Panc1 (cell line): ENCODE measurements around the gene IGFBP5. TPM values are rescaled to one million over a fixed set of nuclear protein-coding genes. Genes with fewer than 3 reads are reported as not detected.

ENCODE experiments used
- ATAC-seq: fragments of 200-7000 bp; cut with Tn5 transposase; 2 replicates; pipeline ENCODE4 v1.9.1; 2020; ENCODE audit warnings: mild to moderate bottlenecking, moderate library complexity
- BruUV-seq: library from RNA; stranded (reverse); fragments of 400-500 nt; replicated peaks from 2 replicates; lab custom pipeline; 2021; lab: Mats Ljungman, UMichigan
- CTCF ChIA-PET: fragments of 300-600 bp; sonication (Branson Sonifier 250); formaldehyde crosslinking; loops from one replicate; lab custom pipeline; 2022; ENCODE audit warnings: antibody characterized with exemption; lab: Charles Lee
- POLR2A ChIA-PET: fragments of 300-600 bp; sonication (Branson Sonifier 250); formaldehyde crosslinking; loops from one replicate; lab custom pipeline; 2022; ENCODE audit warnings: antibody characterized with exemption; lab: Charles Lee
- DNase-seq: peaks from one replicate; pipeline ENCODE4 v3.0.0-alpha.2; 2010; ENCODE audit warnings: low read depth, low spot score
- H3K27ac ChIP-seq: 2 replicates; pipeline ENCODE4 v1.5.1; 2011; ENCODE audit warnings: mild to moderate bottlenecking, low read length, inconsistent platforms
- H3K27me3 ChIP-seq: fragments of 200-500 bp; sonication (Bioruptor generic); 2 replicates; pipeline ENCODE4 v1.6.0; 2014; ENCODE audit warnings: low read length, inconsistent platforms; ENCODE audit not compliant: control insufficient read depth, insufficient read depth
- H3K36me3 ChIP-seq: fragments of 200-500 bp; sonication (Bioruptor generic); 2 replicates; pipeline ENCODE4 v1.5.1; 2014; ENCODE audit warnings: inconsistent platforms, mild to moderate bottlenecking, low read length, moderate library complexity; ENCODE audit not compliant: control insufficient read depth, insufficient read depth
- H3K4me1 ChIP-seq: 2 replicates; pipeline ENCODE4 v1.5.1; 2011; ENCODE audit warnings: inconsistent platforms, mild to moderate bottlenecking, low read length, moderate library complexity; ENCODE audit not compliant: control insufficient read depth, insufficient read depth
- H3K4me3 ChIP-seq, 2 experiments: 2 replicates each; pipeline ENCODE4 v1.5.1; 2011 to 2012; ENCODE audit warnings: low read depth in 2 of 2, low read length in 2 of 2, mild to moderate bottlenecking in 2 of 2, inconsistent platforms in 1 of 2, moderate library complexity in 1 of 2
- H3K9me3 ChIP-seq: fragments of 200-500 bp; sonication (Bioruptor generic); 2 replicates; pipeline ENCODE4 v1.5.1; 2014; ENCODE audit warnings: low read depth, mild to moderate bottlenecking, inconsistent platforms, low read length, moderate library complexity; ENCODE audit not compliant: control insufficient read depth, insufficient read depth
- CTCF ChIP-seq: fragments of 450-650 bp; IDR thresholded peaks from 2 replicates; pipeline ENCODE4 v1.5.1; 2017; ENCODE audit warnings: mild to moderate bottlenecking
- POLR2AphosphoS5 ChIP-seq: IDR thresholded peaks from 2 replicates; pipeline ENCODE4 v1.6.1; 2012; ENCODE audit warnings: mild to moderate bottlenecking, low read depth, low read length, moderate library complexity
- SIN3A ChIP-seq: IDR thresholded peaks from 2 replicates; pipeline ENCODE4 v1.6.1; 2012; ENCODE audit warnings: low read depth, mild to moderate bottlenecking, low read length, moderate library complexity, borderline replicate concordance; ENCODE audit not compliant: insufficient read depth
- TCF7L2 ChIP-seq: IDR thresholded peaks from 2 replicates; pipeline ENCODE4 v1.6.1; 2011; ENCODE audit warnings: mild to moderate bottlenecking, low read depth, low read length, inconsistent platforms
- in situ Hi-C: cut with HindIII; loops from 2 replicates; pipeline ENCODE4 v1.10.0; 2016; ENCODE audit warnings: low sequenced_read_pairs, low pct_unique_long_range_greater_than_20kb
- intact Hi-C: fragments of 100-400 bp; cut with micrococcal nuclease; formaldehyde crosslinking; loops from one replicate; pipeline ENCODE4 v1.10.0; 2022; ENCODE audit not compliant: unreplicated experiment
- total RNA-seq: library from RNA; stranded (reverse); gene quantifications from one replicate; pipeline ENCODE4 v1.2.1, GENCODE V29; 2021; ENCODE audit not compliant: unreplicated experiment
- TF ChIP-seq, protein P1 (sequence below), 2 experiments: IDR thresholded peaks; 2 replicates each; pipeline ENCODE4 v1.6.1; 2011 to 2012; ENCODE audit warnings: low read depth in 2 of 2, control low read depth in 1 of 2, low read length in 1 of 2, mild to moderate bottlenecking in 1 of 2, moderate library complexity in 1 of 2; ENCODE audit not compliant: insufficient read depth in 1 of 2

IGFBP5 gene
- total RNA-seq, 1 experiment from 2014 or later: 1.9 TPM

GRCh38 chr2:216715402-216715974 is 20.1 kb upstream of the IGFBP5 start:
- POLR2A ChIA-PET: no interaction called here
- no peak overlapping the region for H3K27ac ChIP-seq
- no peak for ATAC-seq

GRCh38 chr2:216714376-216714775 is 19.0 kb upstream of the IGFBP5 start:
- no peak for ATAC-seq
- DNase-seq: no peak

More at GRCh38 chr2:216715402-216715974, 20.1 kb upstream of the IGFBP5 start:
- CTCF ChIA-PET: no interaction called here
- in situ Hi-C loops: no loop called here
- Histone ChIP-seq H3K27me3 (peaks cover 3% of the 10 kb centered on the region), H3K9me3 (no peaks in the 10 kb centered on the region), H3K4me1 (no peaks in the 10 kb centered on the region), H3K36me3 (no peaks in the 10 kb centered on the region), H3K4me3 (no peak overlapping the region)
- BruUV-seq: no TSS peak
- no peak for TF ChIP-seq POLR2AphosphoS5
- TF ChIP-seq, protein P1, sequence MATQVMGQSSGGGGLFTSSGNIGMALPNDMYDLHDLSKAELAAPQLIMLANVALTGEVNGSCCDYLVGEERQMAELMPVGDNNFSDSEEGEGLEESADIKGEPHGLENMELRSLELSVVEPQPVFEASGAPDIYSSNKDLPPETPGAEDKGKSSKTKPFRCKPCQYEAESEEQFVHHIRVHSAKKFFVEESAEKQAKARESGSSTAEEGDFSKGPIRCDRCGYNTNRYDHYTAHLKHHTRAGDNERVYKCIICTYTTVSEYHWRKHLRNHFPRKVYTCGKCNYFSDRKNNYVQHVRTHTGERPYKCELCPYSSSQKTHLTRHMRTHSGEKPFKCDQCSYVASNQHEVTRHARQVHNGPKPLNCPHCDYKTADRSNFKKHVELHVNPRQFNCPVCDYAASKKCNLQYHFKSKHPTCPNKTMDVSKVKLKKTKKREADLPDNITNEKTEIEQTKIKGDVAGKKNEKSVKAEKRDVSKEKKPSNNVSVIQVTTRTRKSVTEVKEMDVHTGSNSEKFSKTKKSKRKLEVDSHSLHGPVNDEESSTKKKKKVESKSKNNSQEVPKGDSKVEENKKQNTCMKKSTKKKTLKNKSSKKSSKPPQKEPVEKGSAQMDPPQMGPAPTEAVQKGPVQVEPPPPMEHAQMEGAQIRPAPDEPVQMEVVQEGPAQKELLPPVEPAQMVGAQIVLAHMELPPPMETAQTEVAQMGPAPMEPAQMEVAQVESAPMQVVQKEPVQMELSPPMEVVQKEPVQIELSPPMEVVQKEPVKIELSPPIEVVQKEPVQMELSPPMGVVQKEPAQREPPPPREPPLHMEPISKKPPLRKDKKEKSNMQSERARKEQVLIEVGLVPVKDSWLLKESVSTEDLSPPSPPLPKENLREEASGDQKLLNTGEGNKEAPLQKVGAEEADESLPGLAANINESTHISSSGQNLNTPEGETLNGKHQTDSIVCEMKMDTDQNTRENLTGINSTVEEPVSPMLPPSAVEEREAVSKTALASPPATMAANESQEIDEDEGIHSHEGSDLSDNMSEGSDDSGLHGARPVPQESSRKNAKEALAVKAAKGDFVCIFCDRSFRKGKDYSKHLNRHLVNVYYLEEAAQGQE (IDR thresholded peaks at IDR 0.05; ENCODE audit: insufficient read depth in 1 of 2, low read depth in 2 of 2, low read length in 1 of 2): no peak
- no peak for TF ChIP-seq TCF7L2
- TF ChIP-seq SIN3A: no peak
- TF ChIP-seq CTCF: no peak
- intact Hi-C loops: no loop called here
- no peak for DNase-seq

More at GRCh38 chr2:216714376-216714775, 19.0 kb upstream of the IGFBP5 start:
- BruUV-seq: no TSS peak
- no peak overlapping the region for H3K27ac ChIP-seq
- no peak overlapping the region for H3K4me3 ChIP-seq
- in situ Hi-C loops: no loop called here
- ChIA-PET POLR2A (no interaction called here), CTCF (no interaction called here)
- peaks cover 3% of the 10 kb centered on the region for H3K27me3 ChIP-seq
- intact Hi-C loops: no loop called here
- no peak for TF ChIP-seq TCF7L2
- TF ChIP-seq SIN3A: no peak
- TF ChIP-seq, protein P1 (IDR thresholded peaks at IDR 0.05; ENCODE audit: insufficient read depth in 1 of 2, low read depth in 2 of 2, low read length in 1 of 2): no peak
- no peak for TF ChIP-seq CTCF
- no peak for TF ChIP-seq POLR2AphosphoS5
- no peaks in the 10 kb centered on the region for H3K9me3 ChIP-seq
- no peaks in the 10 kb centered on the region for H3K36me3 ChIP-seq
- H3K4me1 ChIP-seq: no peaks in the 10 kb centered on the region
